Heart left ventricle (tissue), 16 donors: ENCODE measurements around the gene MBD3L4. TPM values are rescaled to one million over a fixed set of nuclear protein-coding genes. Genes with fewer than 3 reads are reported as not detected.

Experiments used
- ATAC-seq, 4 donors: fragments of 200-7000 bp; cut with Tn5 transposase; one replicate each; pipeline ENCODE4 v1.9.1; 2020 to 2022; ENCODE audit warnings: moderate library complexity in 4 of 4, mild to moderate bottlenecking in 3 of 4, moderate number of reproducible peaks in 1 of 4
- DNase-seq, 5 donors: peaks; one replicate each; pipeline ENCODE4 v3.0.0-alpha.2; 2020
- H3K27ac ChIP-seq, 12 donors: fragments of 200-600 bp; sonication (generic) in 4 of 12; one replicate each; pipeline versions ENCODE4 v1.5.0 to v1.8.0; 2016 to 2022; ENCODE audit warnings: mild to moderate bottlenecking in 2 of 12
- H3K27me3 ChIP-seq, 9 donors: fragments of 200-600 bp; sonication (generic) in 2 of 9; one replicate each; pipeline versions ENCODE4 v1.5.1 to v1.8.0; 2016 to 2022; ENCODE audit warnings: mild to moderate bottlenecking in 3 of 9
- H3K36me3 ChIP-seq, 9 donors: fragments of 200-600 bp; sonication (generic) in 2 of 9; one replicate each; pipeline versions ENCODE4 v1.5.0 to v1.8.0; 2018 to 2022; ENCODE audit warnings: mild to moderate bottlenecking in 2 of 9
- H3K4me1 ChIP-seq, 12 donors: fragments of 200-600 bp; sonication (generic) in 4 of 12; one replicate each; pipeline versions ENCODE4 v1.5.0 to v1.8.0; 2016 to 2022; ENCODE audit warnings: mild to moderate bottlenecking in 3 of 12
- H3K4me3 ChIP-seq, 12 donors: fragments of 200-600 bp; sonication (generic) in 4 of 12; one replicate each; pipeline versions ENCODE4 v1.5.0 to v1.8.0; 2017 to 2022; ENCODE audit warnings: mild to moderate bottlenecking in 9 of 12, moderate library complexity in 4 of 12
- H3K9me3 ChIP-seq, 12 donors: fragments of 200-600 bp; sonication (generic) in 4 of 12; one replicate each; pipeline versions ENCODE4 v1.5.0 to v1.8.0; 2016 to 2022; ENCODE audit warnings: mild to moderate bottlenecking in 1 of 12
- CTCF ChIP-seq, 12 donors: fragments of 200-600 bp; sonication (generic) in 4 of 12; IDR thresholded peaks; one replicate each; pipeline versions ENCODE4 v1.5.0 to v1.8.0; 2018 to 2022; ENCODE audit warnings: antibody characterized with exemption in 12 of 12, mild to moderate bottlenecking in 5 of 12
- POLR2A ChIP-seq, 2 donors: fragments of 450-650 bp; IDR thresholded peaks; one replicate each; pipeline ENCODE4 v1.6.1; 2017; ENCODE audit warnings: antibody characterized with exemption in 2 of 2, mild to moderate bottlenecking in 2 of 2, moderate library complexity in 2 of 2
- WGBS, 4 donors: extraction: QIAGEN DNeasy Blood & Tissue Kit in 2 of 4; methylation state at CpG; one replicate each; pipeline versions ENCODE4 v1.1.5 to v1.1.7; 2013 to 2018; 5-methylcytosine and 5-hydroxymethylcytosine counted together
- intact Hi-C, 10 donors: fragments of 100-400 bp; cut with DNase I; formaldehyde crosslinking; loops; one replicate each; pipeline versions ENCODE4 v1.11.1 to v1.14.2; 2022
- polyA plus RNA-seq, 2 donors: library from polyadenylated mRNA; stranded (reverse); fragments of 200-250 nt; gene quantifications; one replicate each; pipeline ENCODE4 v1.2.3, GENCODE V29; 2013
- total RNA-seq, 9 donors: library from RNA; depleted of rRNA in 2 of 9; stranded (reverse); fragments of >200 nt in 2 of 9; fragmentation: NEBNext Ultra II Directional in 3 of 9; extraction: Animal tissue kit (Norgen Biotek cat#: 25700) in 3 of 9; gene quantifications; one replicate each; pipeline versions ENCODE4 v1.1.0 to v1.2.4, GENCODE V29; 2016 to 2023
- donor health status: ischemic (EF 13 %, LVEDD 7.1; RV severe dilation, severe dysfunction).
- donor health status: healthy with polysubstance abuse.
- donor health status: DM: no; HTN: yes; CAD: no.
- donor health status: DM: no; HTN: no; CAD: no.
- donor health status: ischemic (EF 25% LVEDD 6.9; RV normal size, moderate dysfunction).
- donor health status: ischemic (EF 25% LVEDD 5.7; RV mildly dilated, moderate dysfunction).
- donor health status: healthy.
- donor health status: DM: yes; HTN: yes; CAD: no.
- donor health status: ischemic (EF 35%, LVEDD 5.7; RV mildly dilated, moderate dysfunction).
- donor health status: nonischemic (EF 11% LVEDD 7.7; RV severe dilation, severe dysfunction).
- donor health status: DM: yes; HTN: yes; CAD: no.
- donor health status: PGD.
- donor health status: ischemic (EF 29% LVEDD 5.4; RV normal size, mild dysfunction).
- donor health status: nonischemic (EF 23%, LVEDD 6.1; RV moderate dilation, normal function).

MBD3L4 gene
- total and polyA plus RNA-seq, 11 donors: not detected

GRCh38 chr19:7076151-7076550, 36.2 kb upstream of the MBD3L4 start:
- no peak overlapping the region for H3K4me3 ChIP-seq
- TF ChIP-seq CTCF (IDR thresholded peaks at IDR 0.05): no peak
- TF ChIP-seq POLR2A (IDR thresholded peaks at IDR 0.05): no peak
- peaks cover 0 to 2% (median 0%) of the 10 kb centered on the region in 12 donors for H3K4me1 ChIP-seq
- peaks cover 25 to 100% (median 97%) of the 10 kb centered on the region in 9 donors for H3K36me3 ChIP-seq
- no peak for DNase-seq
- WGBS, 4 donors: 94 to 98% (median 97%) methylated on average over 6 of the region's 6 CpGs
- peaks cover 0 to 65% (median 50%) of the 10 kb centered on the region in 12 donors for H3K9me3 ChIP-seq
- no peaks in the 10 kb centered on the region for H3K27me3 ChIP-seq
- H3K27ac ChIP-seq: no peak overlapping the region
- intact Hi-C loops: no loop called here
- no peak for ATAC-seq

GRCh38 chr19:7074705-7075282, 34.8 kb upstream of the MBD3L4 start:
- Histone ChIP-seq H3K27ac (no peak overlapping the region), H3K4me1 (peaks cover 0 to 15% (median 9%) of the 10 kb centered on the region in 12 donors), H3K4me3 (no peak overlapping the region), H3K36me3 (peaks cover 16 to 91% (median 89%) of the 10 kb centered on the region in 9 donors), H3K9me3 (peaks cover 0 to 53% (median 37%) of the 10 kb centered on the region in 12 donors), H3K27me3 (no peaks in the 10 kb centered on the region)
- 96 to 98% (median 97%) methylated on average over 29 of the region's 29 CpGs for WGBS, 4 donors
- DNase-seq: no peak
- peak in 1 of 4 donors; percentile 11 for ATAC-seq
- TF ChIP-seq CTCF (IDR thresholded peaks at IDR 0.05) (no peak), POLR2A (IDR thresholded peaks at IDR 0.05) (no peak)
- intact Hi-C loops: no loop called here

DNA sequence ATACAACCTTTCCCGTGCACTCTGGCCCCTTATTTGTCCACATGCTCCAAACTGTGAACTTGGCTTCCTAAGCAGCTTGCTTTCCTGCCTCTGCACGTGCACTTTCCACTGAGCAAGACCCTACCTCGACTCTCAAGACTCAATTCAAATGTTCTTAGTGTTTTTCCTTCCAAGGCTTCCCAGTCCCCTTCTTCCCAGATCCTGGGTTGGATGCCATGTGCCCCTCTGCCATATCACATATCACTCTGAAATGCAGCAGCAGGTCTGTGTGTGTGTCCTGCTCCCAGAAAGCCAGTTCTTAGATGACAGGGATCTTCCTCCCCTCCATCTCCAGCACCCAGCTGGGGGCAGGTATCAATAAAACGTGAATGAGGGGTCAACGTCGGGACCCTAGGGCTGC, 32.6 kb upstream of the MBD3L4 start:
- DNase-seq: no peak
- TF ChIP-seq CTCF (IDR thresholded peaks at IDR 0.05) (no peak), POLR2A (IDR thresholded peaks at IDR 0.05) (no peak)
- Histone ChIP-seq H3K36me3 (peaks cover 3 to 68% (median 67%) of the 10 kb centered on the region in 9 donors), H3K27ac (no peak overlapping the region), H3K4me1 (peaks cover 0 to 15% (median 9%) of the 10 kb centered on the region in 12 donors), H3K4me3 (no peak overlapping the region), H3K9me3 (peaks cover 0 to 30% (median 15%) of the 10 kb centered on the region in 12 donors), H3K27me3 (no peaks in the 10 kb centered on the region)
- intact Hi-C loops: no loop called here
- 94 to 98% (median 95%) methylated on average over 6 of the region's 6 CpGs for WGBS, 4 donors
- ATAC-seq: no peak

DNA sequence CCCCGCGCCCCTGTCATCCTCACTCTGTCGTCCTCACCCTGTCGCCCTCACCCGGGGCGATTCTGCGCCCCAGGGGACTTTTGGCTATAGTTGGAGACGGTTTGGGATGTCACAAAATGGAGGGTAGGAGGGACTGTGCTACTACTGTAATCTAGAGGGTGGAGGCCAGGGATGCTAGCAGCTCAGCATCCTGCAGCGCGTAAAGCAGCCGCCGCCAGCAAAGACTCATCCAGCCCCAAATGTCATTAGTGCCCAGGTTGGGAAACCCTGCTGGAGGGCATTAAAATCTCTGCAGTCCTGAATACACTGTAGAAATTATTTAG, 29.9 kb upstream of the MBD3L4 start:
- Histone ChIP-seq H3K27ac (peak overlapping the region in 11 of 12 donors; percentile 76 to 94 (median 88)), H3K4me3 (peak overlapping the region; percentile 74 to 99 (median 88)), H3K27me3 (no peaks in the 10 kb centered on the region), H3K4me1 (peaks cover 0 to 15% (median 9%) of the 10 kb centered on the region in 12 donors), H3K9me3 (peaks cover 0 to 9% (median 0%) of the 10 kb centered on the region in 12 donors), H3K36me3 (peaks cover 0 to 41% (median 40%) of the 10 kb centered on the region in 9 donors)
- TF ChIP-seq CTCF (IDR thresholded peaks at IDR 0.05) (no peak), POLR2A (IDR thresholded peaks at IDR 0.05) (no peak)
- WGBS, 4 donors: 0% methylated on average over 10 to 12 of the region's 12 CpGs; no CpG with 5 or more reads in 1 of the 4 donors
- ATAC-seq: peak in 1 of 4 donors; percentile 2
- DNase-seq: no peak
- intact Hi-C loops: loop anchor here in 2 of 10 donors (1.0 to 10.0 kb wide), 3 partner anchors 28 to 1765 kb away; partner anchors contain the start of genes MBD3L1 (in 1 of the 2), PET100 (in 1 of the 2), XAB2 (in 1 of the 2) and ZNF558 (in 1 of the 2)
